GM19397 (cell line): ENCODE data around the gene SSH2.

ENCODE experiments used
- ATAC-seq: cut with Tn5 transposase; IDR thresholded peaks from one replicate; pipeline ENCODE4 v1.9.1; 2021; ENCODE audit warnings: mild to moderate bottlenecking, moderate library complexity; ENCODE audit not compliant: unreplicated experiment

Gene SSH2

DNA sequence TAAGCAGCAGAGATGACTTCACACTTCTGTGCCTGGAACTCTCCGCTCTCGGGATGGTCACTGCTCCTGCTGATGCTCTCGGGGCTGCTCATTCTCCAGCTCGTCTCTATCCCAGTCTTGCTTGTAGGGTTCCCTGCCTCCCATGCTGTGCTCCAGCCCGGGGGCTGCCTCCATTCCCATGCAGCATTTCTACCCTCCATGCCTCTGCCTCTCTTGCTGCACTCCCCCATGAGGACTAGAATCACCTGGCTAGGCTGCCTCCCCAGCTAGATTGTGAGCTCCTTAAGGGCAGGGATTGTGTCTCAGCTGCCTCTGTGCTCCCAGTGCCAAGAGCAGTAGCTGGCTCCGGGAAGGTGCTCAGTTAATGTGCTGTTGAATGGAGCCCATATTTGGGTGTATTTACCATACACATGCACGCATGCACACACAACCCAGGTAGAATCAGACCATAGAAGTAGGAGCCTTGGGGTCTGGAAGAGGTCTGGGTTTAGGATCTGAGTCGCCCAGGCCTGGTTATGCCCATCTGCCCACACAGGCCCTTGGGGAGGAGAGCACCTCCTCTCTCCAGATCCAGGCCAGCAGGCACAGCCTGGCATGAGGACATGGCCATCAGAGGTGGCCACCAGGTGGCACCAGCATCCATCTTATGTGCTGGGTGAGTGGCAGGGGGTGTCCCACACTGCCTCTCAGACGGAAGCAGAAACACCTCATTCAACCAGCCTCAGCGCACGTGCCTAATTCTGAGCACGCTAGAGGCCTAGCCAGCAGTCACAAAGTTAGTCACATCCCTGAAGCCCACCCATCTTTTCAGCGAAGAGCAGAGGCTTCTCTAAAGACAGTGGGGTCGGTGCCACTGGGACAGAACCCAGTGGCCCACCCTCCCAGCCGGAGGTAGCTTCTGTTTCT is 349.9 kb downstream of the SSH2 start:
- peak; percentile 65 for ATAC-seq

GRCh38 chr17:29578626-29579485 is 351.2 kb downstream of the SSH2 start:
- ATAC-seq, result no peak

DNA sequence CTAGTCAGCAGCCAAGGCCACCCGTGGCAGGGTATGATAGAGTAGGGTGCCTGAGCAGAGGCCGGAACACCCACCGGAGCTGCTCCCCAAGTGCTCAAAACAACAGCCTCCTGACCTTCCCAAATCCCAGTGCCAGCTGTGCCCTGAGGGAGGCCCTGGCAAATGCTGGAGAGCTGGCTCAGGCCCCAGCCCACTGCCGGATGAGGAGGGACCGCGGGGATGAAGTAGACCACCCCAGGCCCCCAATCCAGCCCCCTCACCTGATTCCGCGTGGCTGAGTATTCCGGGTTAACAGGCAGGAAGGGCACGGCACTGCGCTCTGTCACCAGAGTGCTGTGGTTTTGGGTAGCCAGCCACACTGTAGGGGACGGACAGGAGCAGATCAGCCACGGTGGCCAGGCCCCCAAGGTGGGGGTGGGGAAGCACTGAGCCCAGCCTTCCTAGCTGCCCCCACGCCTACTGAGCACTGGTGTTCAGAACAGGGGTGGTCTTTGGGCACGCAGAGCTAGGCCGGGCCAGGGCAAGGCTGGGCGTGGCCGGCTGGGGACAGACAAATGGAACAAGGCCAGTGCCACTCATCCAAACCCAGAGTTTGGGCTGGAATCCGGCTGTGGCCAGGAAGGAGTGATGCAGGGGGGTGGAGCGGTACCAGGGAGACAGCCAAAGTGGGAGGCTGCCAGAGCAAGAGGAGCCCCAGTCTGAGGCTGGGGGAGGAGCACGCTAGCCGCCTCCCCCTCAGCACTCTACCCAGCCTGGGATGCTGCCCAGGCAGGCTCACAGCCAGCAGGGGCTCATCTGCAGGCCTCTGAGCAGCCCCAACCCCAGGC is 352.4 kb downstream of the SSH2 start:
- no peak for ATAC-seq

DNA sequence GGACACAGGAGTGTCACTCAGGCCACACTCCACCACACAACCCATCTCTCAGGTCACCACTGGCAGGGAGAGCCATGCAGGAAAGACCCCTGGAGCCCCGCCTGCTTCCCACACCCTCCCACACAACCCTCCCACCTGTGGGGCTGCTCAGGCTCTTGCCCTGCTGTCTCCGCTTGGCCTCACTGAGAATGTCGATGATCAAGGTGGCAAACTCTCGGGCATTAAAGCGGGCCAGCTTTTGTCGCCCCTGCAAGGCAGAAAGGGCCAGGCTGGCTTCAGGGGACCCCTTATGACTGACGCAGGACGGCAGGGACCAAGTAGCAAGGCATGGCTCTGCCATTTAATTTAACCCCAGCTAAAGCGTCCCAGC is 353.0 kb downstream of the SSH2 start:
- no peak for ATAC-seq

DNA sequence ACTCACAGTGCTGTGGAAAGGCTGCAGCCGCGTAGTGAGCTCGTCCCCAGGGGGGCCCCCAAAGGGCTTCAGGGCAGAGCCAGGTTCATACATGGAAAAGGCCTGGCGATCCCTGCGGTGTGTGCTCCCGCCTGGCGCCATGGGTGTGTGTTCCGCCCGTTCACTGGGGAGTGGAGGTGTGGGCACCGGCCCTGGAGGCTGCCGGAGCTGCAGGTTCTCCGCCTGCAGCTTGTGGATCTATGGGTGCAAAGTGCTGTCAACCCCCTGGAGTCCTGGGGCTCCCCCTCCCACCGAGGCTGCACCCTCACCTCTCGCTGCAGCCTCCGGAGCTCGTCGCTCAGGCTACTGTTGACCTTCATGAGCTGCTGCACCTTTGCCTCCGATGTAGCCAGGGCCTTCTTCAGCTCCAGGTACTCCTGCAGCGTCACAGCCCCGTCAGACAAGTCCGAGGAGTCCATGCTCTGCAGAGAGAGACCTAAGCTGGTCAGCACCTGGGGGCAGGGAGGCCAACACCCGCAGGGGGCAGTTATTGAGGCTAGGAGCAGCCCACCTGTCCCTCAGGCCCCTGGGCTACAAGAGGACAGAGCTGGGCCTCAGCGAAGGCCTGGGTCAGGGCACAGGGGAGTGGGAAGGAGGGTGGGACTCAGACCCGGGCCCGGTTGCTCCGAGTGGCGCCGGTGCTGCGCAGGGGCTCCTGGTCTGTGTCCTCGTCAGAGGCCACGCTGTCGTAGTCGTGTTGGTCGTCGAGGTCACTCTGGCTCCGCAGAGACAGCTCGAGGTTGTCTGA is 353.6 kb downstream of the SSH2 start:
- no peak for ATAC-seq
